WTC11 (cell line): ENCODE results near the gene KSR1.
"Not testable (repeated sequence)": the region's sequence is repeated elsewhere in the genome, so short reads cannot be mapped to it uniquely, and the experiment has no call there.

ENCODE experiments used
- CREM ChIP-seq: sonication (generic); formaldehyde crosslinking; IDR thresholded peaks from 2 replicates; pipeline ENCODE4 v1.8.1; 2022; ENCODE audit warnings: mild to moderate bottlenecking, missing genetic modification reagents, moderate library complexity
- JUN ChIP-seq: sonication (generic); formaldehyde crosslinking; IDR thresholded peaks from 2 replicates; pipeline ENCODE4 v1.8.0; 2023; ENCODE audit warnings: mild to moderate bottlenecking, missing genetic modification reagents
- KAT7 ChIP-seq: sonication (generic); formaldehyde crosslinking; IDR thresholded peaks from 2 replicates; pipeline ENCODE4 v1.8.1; 2023; ENCODE audit warnings: missing genetic modification reagents, mild to moderate bottlenecking, borderline replicate concordance
- TEAD4 ChIP-seq: sonication (generic); formaldehyde crosslinking; IDR thresholded peaks from 2 replicates; pipeline ENCODE4 v1.8.0; 2022; ENCODE audit warnings: mild to moderate bottlenecking, missing genetic modification reagents
- ZNF121 ChIP-seq: sonication (generic); formaldehyde crosslinking; IDR thresholded peaks from 2 replicates; pipeline ENCODE4 v1.8.0; 2023; ENCODE audit warnings: missing genetic modification reagents
- TF ChIP-seq, protein P1 (sequence below): fragments of 200-600 bp; IDR thresholded peaks from 2 replicates; pipeline ENCODE4 v1.8.0; 2022; ENCODE audit warnings: antibody characterized with exemption
- TF ChIP-seq, protein P2 (sequence below): sonication (generic); formaldehyde crosslinking; conservative IDR thresholded peaks from 2 replicates; pipeline ENCODE4 v1.8.1; 2022; ENCODE audit warnings: mild to moderate bottlenecking, missing genetic modification reagents
- TF ChIP-seq, protein P3 (sequence below): sonication (generic); formaldehyde crosslinking; IDR thresholded peaks from 2 replicates; pipeline ENCODE4 v1.8.0; 2022; ENCODE audit warnings: mild to moderate bottlenecking, missing genetic modification reagents
- TF ChIP-seq, protein P4 (sequence below): sonication (generic); formaldehyde crosslinking; IDR thresholded peaks from 2 replicates; pipeline ENCODE4 v1.8.1; 2022; ENCODE audit warnings: mild to moderate bottlenecking, moderate library complexity, missing genetic modification reagents

DNA sequence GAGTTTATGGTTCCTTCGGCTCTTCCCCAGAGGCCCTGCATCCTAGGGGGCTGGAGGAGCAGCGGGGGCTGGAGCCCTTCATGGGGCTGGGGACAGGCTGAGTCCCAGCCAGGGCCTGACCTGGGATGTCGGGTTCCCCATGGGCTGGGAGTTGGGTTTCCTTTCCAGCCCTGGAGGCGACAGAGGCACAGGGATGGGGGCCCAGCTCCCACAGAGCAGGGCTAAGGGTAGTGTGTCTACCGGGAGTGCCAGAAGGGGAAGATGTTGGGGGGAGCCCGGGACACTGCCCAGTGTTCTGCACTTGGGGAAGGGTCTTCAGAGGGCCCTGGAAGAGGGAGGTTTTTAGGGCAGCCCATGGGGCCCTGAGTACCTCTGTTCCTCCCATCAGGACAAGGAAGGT is 30.7 kb upstream of the KSR1 start:
- TF ChIP-seq, protein P1, sequence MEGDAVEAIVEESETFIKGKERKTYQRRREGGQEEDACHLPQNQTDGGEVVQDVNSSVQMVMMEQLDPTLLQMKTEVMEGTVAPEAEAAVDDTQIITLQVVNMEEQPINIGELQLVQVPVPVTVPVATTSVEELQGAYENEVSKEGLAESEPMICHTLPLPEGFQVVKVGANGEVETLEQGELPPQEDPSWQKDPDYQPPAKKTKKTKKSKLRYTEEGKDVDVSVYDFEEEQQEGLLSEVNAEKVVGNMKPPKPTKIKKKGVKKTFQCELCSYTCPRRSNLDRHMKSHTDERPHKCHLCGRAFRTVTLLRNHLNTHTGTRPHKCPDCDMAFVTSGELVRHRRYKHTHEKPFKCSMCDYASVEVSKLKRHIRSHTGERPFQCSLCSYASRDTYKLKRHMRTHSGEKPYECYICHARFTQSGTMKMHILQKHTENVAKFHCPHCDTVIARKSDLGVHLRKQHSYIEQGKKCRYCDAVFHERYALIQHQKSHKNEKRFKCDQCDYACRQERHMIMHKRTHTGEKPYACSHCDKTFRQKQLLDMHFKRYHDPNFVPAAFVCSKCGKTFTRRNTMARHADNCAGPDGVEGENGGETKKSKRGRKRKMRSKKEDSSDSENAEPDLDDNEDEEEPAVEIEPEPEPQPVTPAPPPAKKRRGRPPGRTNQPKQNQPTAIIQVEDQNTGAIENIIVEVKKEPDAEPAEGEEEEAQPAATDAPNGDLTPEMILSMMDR, result not testable (repeated sequence)
- TF ChIP-seq, protein P2, sequence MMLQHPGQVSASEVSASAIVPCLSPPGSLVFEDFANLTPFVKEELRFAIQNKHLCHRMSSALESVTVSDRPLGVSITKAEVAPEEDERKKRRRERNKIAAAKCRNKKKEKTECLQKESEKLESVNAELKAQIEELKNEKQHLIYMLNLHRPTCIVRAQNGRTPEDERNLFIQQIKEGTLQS, result not testable (repeated sequence)
- not testable (repeated sequence) for TF ChIP-seq KAT7 (CRISPR knock-in tag); CREM; ZNF121 (CRISPR knock-in tag); JUN; TEAD4 (CRISPR knock-in tag)
- TF ChIP-seq, protein P3, sequence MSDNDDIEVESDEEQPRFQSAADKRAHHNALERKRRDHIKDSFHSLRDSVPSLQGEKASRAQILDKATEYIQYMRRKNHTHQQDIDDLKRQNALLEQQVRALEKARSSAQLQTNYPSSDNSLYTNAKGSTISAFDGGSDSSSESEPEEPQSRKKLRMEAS (CRISPR knock-in tag), result not testable (repeated sequence)
- TF ChIP-seq, protein P4, sequence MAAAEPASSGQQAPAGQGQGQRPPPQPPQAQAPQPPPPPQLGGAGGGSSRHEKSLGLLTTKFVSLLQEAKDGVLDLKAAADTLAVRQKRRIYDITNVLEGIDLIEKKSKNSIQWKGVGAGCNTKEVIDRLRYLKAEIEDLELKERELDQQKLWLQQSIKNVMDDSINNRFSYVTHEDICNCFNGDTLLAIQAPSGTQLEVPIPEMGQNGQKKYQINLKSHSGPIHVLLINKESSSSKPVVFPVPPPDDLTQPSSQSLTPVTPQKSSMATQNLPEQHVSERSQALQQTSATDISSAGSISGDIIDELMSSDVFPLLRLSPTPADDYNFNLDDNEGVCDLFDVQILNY (CRISPR knock-in tag), result not testable (repeated sequence)
